Motor neuron (in vitro differentiated cells): ENCODE measurements around the gene COPZ2. TPM values are rescaled to one million over a fixed set of nuclear protein-coding genes. Genes with fewer than 3 reads are reported as not detected.

Experiments
- ATAC-seq, 8 experiments: fragments of 200-7000 bp; cut with Tn5 transposase; replicated peaks in 6 of 8; 2 replicates each; pipeline ENCODE4 v1.8.0; 2021; ENCODE audit warnings: mild to moderate bottlenecking in 8 of 8, moderate library complexity in 8 of 8
- H3K27ac ChIP-seq, 2 donors: fragments of 250-450 bp; sonication (Bioruptor Pico); 2 replicates each; pipeline ENCODE4 v1.9.0; 2021; ENCODE audit warnings: antibody characterized with exemption in 2 of 2, mild to moderate bottlenecking in 2 of 2, moderate library complexity in 1 of 2
- H3K4me1 ChIP-seq, 2 donors: fragments of 250-450 bp; sonication (Bioruptor Pico); replicated peaks in 1 of 2; 2 replicates each; pipeline ENCODE4 v1.6.1; 2021; ENCODE audit warnings: antibody characterized with exemption in 2 of 2, mild to moderate bottlenecking in 2 of 2, moderate library complexity in 1 of 2
- H3K4me3 ChIP-seq, 5 donors: fragments of 250-450 bp; sonication (Bioruptor Pico); 2 replicates each; pipeline ENCODE4 v1.9.0; 2021; ENCODE audit warnings: antibody characterized with exemption in 5 of 5, mild to moderate bottlenecking in 5 of 5, moderate library complexity in 4 of 5
- WGBS, 10 experiments: fragments of 450-650 bp; shearing (Covaris generic); methylation state at CpG; one replicate each; pipeline ENCODE4 v1.0.0; 2022; 5-methylcytosine and 5-hydroxymethylcytosine counted together
- in situ Hi-C, 9 experiments: fragments of 400-800 bp; cut with MboI; loops; one replicate each; pipeline ENCODE4 v1.15.0; 2021; ENCODE audit warnings: low sequenced_read_pairs in 9 of 9, low pct_unique_long_range_greater_than_20kb in 2 of 9; ENCODE audit not compliant: unreplicated experiment in 9 of 9
- total RNA-seq, 8 experiments: library from RNA; unstranded; fragments of 300-600 nt; gene quantifications; 2 replicates each; pipeline versions ENCODE4 v1.2.3 to v1.2.4, GENCODE V29; 2022

Gene COPZ2
- total RNA-seq, 8 experiments from 2014 or later, result 1.7 to 156 (median 5.7) TPM

GRCh38 chr17:47987240-47987835 is 50.3 kb downstream of the COPZ2 start:
- H3K4me3 ChIP-seq, result no peak overlapping the region
- H3K27ac ChIP-seq, result peak overlapping the region in 1 of 2 donors; percentile 23
- ATAC-seq, result peak; percentile 76 to 90 (median 86)
- H3K4me1 ChIP-seq, result peaks cover 66 to 70% of the 10 kb centered on the region in 2 donors
- in situ Hi-C loops, result no loop called here
- WGBS, 10 experiments, result 0 to 30% (median 16%) methylated on average over 1 to 8 of the region's 17 CpGs; no CpG with 5 or more reads in 2 of the 10 experiments

- no peak overlapping the region for H3K4me3 ChIP-seq
- peaks cover 65 to 69% of the 10 kb centered on the region in 2 donors for H3K4me1 ChIP-seq
- WGBS, 10 experiments, result 37 to 100% (median 69%) methylated on average over 1 to 5 of the region's 5 CpGs; no CpG with 5 or more reads in 2 of the 10 experiments
- in situ Hi-C loops, result no loop called here
- no peak for ATAC-seq
- no peak overlapping the region for H3K27ac ChIP-seq
These were observed 51.1 kb downstream of the COPZ2 start for GRCh38 chr17:47986520-47986919.

- Histone ChIP-seq H3K4me3 (no peak overlapping the region), H3K27ac (no peak overlapping the region), H3K4me1 (peaks cover 41 to 43% of the 10 kb centered on the region in 2 donors)
- in situ Hi-C loops, result loop anchor here in 1 of 9 experiments (5.0 kb wide), 1 partner anchor 34 kb away; no protein-coding TSS in a partner anchor
- ATAC-seq, result no peak
- 60 to 100% (median 82%) methylated on average over 1 to 7 of the region's 11 CpGs; no CpG with 5 or more reads in 2 of the 10 experiments for WGBS, 10 experiments
These were observed 53.9 kb downstream of the COPZ2 start for GRCh38 chr17:47983492-47984223.

- WGBS, 10 experiments, result 60 to 100% (median 89%) methylated on average over 2 to 7 of the region's 9 CpGs; no CpG with 5 or more reads in 2 of the 10 experiments
- ATAC-seq, result peak in 2 of 8 experiments; percentile 8 to 11
- H3K4me3 ChIP-seq, result no peak overlapping the region
- peaks cover 36 to 37% of the 10 kb centered on the region in 2 donors for H3K4me1 ChIP-seq
- in situ Hi-C loops, result loop anchor here in 1 of 9 experiments (5.0 kb wide), 1 partner anchor 34 kb away; no protein-coding TSS in a partner anchor
- peak overlapping the region in 1 of 2 donors; percentile 14 for H3K27ac ChIP-seq
These were observed 54.8 kb downstream of the COPZ2 start for GRCh38 chr17:47982645-47983390.

- H3K4me1 ChIP-seq, result peaks cover 29 to 31% of the 10 kb centered on the region in 2 donors
- peak in 5 of 8 experiments; percentile 36 to 66 (median 60) for ATAC-seq
- H3K27ac ChIP-seq, result peak overlapping the region; percentile 5 to 66
- in situ Hi-C loops, result loop anchor here in 1 of 9 experiments (5.0 kb wide), 1 partner anchor 35 kb away; no protein-coding TSS in a partner anchor
- WGBS, 10 experiments, result 10 to 100% (median 33%) methylated on average over 1 to 10 of the region's 14 CpGs; no CpG with 5 or more reads in 2 of the 10 experiments
- H3K4me3 ChIP-seq, result no peak overlapping the region
These were observed 55.4 kb downstream of the COPZ2 start for GRCh38 chr17:47982091-47982617.

- in situ Hi-C loops, result loop anchor here in 1 of 9 experiments (5.0 kb wide), 1 partner anchor 36 kb away; no protein-coding TSS in a partner anchor
These were observed 56.1 kb downstream of the COPZ2 start for GRCh38 chr17:47981462-47981861.

DNA sequence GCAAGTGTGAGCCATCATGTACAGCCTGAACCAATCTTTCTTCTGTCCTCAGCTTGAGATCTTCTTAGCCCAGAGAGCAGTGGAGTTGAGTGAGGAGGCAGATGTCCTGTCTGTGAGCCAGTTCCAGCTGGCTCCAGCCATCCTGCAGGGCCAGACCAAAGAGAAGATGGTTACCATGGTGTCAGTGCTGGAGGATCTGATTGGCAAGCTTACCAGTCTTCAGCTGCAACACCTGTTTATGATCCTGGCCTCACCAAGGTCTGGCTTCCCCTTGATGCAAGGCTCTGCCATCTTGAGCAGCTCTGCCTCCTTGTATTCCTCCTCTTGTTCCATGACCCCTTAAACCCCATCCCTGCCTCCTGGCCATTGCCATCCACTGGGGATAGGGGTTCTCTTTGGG is 57.1 kb downstream of the COPZ2 start:
- peak in 1 of 8 experiments; percentile 21 for ATAC-seq
- in situ Hi-C loops, result loop anchor here in 1 of 9 experiments (5.0 kb wide), 1 partner anchor 37 kb away; no protein-coding TSS in a partner anchor
- Histone ChIP-seq H3K4me3 (no peak overlapping the region), H3K4me1 (peaks cover 21% of the 10 kb centered on the region in 2 donors), H3K27ac (no peak overlapping the region)

More at GRCh38 chr17:47981462-47981861, 56.1 kb downstream of the COPZ2 start:
- ATAC-seq, result no peak
- Histone ChIP-seq H3K4me3 (no peak overlapping the region), H3K4me1 (peaks cover 23 to 24% of the 10 kb centered on the region in 2 donors), H3K27ac (peak overlapping the region in 1 of 2 donors; percentile 66)
- 85 to 100% (median 89%) methylated on average over 1 to 6 of the region's 9 CpGs; no CpG with 5 or more reads in 4 of the 10 experiments for WGBS, 10 experiments

DNA sequence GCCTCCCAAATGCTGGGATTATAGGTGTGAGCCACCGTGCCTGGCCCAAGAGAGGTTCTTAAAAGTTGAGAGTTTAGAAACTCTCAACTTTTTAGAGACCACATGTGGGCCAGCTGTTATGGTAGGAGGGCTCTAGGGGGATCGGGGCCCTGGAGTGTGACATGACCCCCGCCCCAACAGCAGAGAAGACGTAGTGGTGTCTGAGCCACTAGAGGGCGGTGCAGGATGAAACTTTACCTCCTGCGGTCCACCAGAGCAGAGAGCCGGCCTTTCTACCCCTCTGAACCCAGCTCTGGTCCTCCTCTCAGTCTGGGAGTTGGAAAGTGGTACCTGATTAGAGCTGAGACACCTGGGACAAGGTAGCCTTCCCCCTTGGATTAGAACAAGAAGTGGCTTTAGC is 59.3 kb downstream of the COPZ2 start:
- in situ Hi-C loops, result loop anchor here in 3 of 9 experiments (5.0 kb wide), 1 partner anchor 39 kb away; no protein-coding TSS in a partner anchor
- H3K4me1 ChIP-seq, result peaks cover 21% of the 10 kb centered on the region in 2 donors
- H3K4me3 ChIP-seq, result no peak overlapping the region
- 0 to 40% (median 5%) methylated on average over 1 to 6 of the region's 7 CpGs; no CpG with 5 or more reads in 3 of the 10 experiments for WGBS, 10 experiments
- no peak overlapping the region for H3K27ac ChIP-seq
- ATAC-seq, result peak; percentile 60 to 99 (median 78)

Other genes with a start within 250 kb of the COPZ2 start
- gene OSBPL7, start 216.0 kb downstream of the COPZ2 start, total RNA-seq, result 10 to 100 TPM in 3 of 8 experiments, 1 to 10 TPM in 5; 2.2 to 16.6 (median 8.4) TPM
- 10 to 100 TPM; 41.5 to 58.3 (median 46.3) TPM for gene MRPL10, start 206.3 kb downstream of the COPZ2 start, total RNA-seq
- gene LRRC46, start 206.1 kb downstream of the COPZ2 start, total RNA-seq, result 1 to 10 TPM in 5 of 8 experiments, under 1 TPM in 3; 0.27 to 5.2 (median 1.2) TPM
- 10 to 100 TPM; 10.8 to 38.6 (median 21.6) TPM for gene SCRN2, start 196.5 kb downstream of the COPZ2 start, total RNA-seq
- 1 to 10 TPM in 1 of 8 experiments, under 1 TPM in 7; 0.11 to 1.1 (median 0.27) TPM for gene SP6, start 186.6 kb downstream of the COPZ2 start, total RNA-seq
- 1 to 10 TPM; 1.4 to 6.9 (median 4.4) TPM for gene SP2, start 141.6 kb downstream of the COPZ2 start, total RNA-seq
- gene PNPO, start 96.2 kb downstream of the COPZ2 start, total RNA-seq, result 10 to 100 TPM in 4 of 8 experiments, 1 to 10 TPM in 4; 7.3 to 54.6 (median 10.7) TPM
- gene PRR15L, start 79.9 kb downstream of the COPZ2 start, total RNA-seq, result 1 to 10 TPM in 2 of 8 experiments, under 1 TPM in 4, not detected in 2; 0.11 to 3.0 (median 0.40) TPM
- 100 to 1,000 TPM in 6 of 8 experiments, 10 to 100 TPM in 2; 86.4 to 209 (median 118) TPM for gene CDK5RAP3, start 66.7 kb downstream of the COPZ2 start, total RNA-seq
- 100 to 1,000 TPM in 4 of 8 experiments, 10 to 100 TPM in 4; 71.9 to 284 (median 99.4) TPM for gene NFE2L1, start 10.6 kb upstream of the COPZ2 start, total RNA-seq
- 100 to 1,000 TPM in 5 of 8 experiments, 10 to 100 TPM in 3; 25.0 to 204 (median 134) TPM for gene CBX1, start 63.7 kb upstream of the COPZ2 start, total RNA-seq
- gene SNX11, start 70.0 kb upstream of the COPZ2 start, total RNA-seq, result 10 to 100 TPM; 13.3 to 21.8 (median 14.9) TPM